Kidney capillary endothelial cell (primary cell): ENCODE measurements around the gene DOCK4.

Experiments used
- DNase-seq: peaks from one replicate; pipeline ENCODE4 v3.0.0-alpha.2; 2018; ENCODE audit warnings: low spot score

DOCK4 gene

GRCh38 chr7:112220877-112221434 is 14.8 kb upstream of the DOCK4 start:
- no peak for DNase-seq

- no peak for DNase-seq
Measured at GRCh38 chr7:112215787-112216186, 9.6 kb upstream of the DOCK4 start.

DNA sequence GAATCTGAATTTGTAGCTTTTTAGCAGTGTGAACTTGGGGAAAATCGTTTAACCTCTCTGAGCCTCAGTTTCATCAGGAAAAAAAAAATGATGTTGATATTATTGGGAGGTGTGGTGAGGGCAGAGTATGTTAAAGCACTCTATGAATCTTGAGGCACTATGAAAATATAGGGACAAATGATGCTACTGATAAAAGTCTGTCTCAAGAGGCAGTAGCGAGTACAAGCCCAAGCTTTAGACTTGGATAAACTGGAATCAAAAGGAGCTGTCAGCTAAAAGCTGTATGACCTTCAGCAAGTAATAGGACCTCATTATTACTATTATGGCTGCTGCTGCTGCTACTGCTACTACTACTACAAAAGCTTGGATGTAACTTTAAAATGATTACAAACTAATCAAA is 8.7 kb upstream of the DOCK4 start:
- no peak for DNase-seq

GRCh38 chr7:112214268-112214667 is 8.1 kb upstream of the DOCK4 start:
- no peak for DNase-seq

- no peak for DNase-seq
Measured at GRCh38 chr7:112213735-112214134, 7.5 kb upstream of the DOCK4 start.

DNA sequence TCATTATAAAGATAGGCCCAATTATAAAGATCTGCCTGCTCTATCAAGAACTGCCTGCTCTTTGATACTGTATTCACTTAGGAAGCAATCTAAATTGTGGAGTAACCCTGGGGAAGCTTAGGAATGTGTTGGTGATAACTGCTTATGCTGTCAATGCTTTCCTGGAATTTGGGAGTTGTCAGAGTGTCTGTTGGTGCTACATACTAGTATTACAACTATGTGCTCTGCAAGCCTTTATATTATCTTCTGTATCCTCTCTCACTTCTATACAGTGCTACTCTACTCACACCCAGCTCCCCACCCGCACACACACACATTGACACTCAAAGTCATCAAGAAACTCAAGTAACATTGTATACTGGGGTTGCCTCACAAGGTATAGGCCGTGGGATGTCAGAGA is 6.4 kb upstream of the DOCK4 start:
- DNase-seq: no peak

DNA sequence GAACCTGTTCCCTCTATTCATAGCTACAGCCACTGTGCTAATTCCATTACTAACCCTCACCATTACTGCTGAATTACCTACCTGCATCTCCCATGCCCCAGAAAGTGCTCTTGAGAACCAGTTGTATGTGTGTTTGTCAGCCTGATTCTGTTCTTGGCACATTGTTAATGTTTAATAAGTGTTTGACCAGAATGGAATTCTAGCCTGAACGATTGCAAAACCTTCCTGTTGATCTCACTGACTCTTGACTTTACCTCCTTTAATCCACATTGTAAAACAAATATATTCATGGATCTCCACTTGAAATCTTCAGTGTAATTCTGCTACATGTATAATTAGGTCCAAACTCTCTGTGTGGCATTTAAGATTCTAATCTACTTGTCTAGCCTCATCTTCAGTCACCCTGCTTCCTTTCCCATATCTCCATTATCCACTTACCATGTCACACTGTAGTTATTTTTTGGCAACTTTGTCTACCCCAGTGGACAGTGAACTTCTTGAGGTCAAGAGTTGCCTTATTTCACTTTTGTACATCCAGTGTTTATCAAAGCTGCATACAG is 5.2 kb upstream of the DOCK4 start:
- no peak for DNase-seq

- no peak for DNase-seq
Measured at GRCh38 chr7:112207765-112208164, 1.6 kb upstream of the DOCK4 start.

- no peak for DNase-seq
Measured at GRCh38 chr7:112206991-112207592, 893 bp upstream of the DOCK4 start.

DNA sequence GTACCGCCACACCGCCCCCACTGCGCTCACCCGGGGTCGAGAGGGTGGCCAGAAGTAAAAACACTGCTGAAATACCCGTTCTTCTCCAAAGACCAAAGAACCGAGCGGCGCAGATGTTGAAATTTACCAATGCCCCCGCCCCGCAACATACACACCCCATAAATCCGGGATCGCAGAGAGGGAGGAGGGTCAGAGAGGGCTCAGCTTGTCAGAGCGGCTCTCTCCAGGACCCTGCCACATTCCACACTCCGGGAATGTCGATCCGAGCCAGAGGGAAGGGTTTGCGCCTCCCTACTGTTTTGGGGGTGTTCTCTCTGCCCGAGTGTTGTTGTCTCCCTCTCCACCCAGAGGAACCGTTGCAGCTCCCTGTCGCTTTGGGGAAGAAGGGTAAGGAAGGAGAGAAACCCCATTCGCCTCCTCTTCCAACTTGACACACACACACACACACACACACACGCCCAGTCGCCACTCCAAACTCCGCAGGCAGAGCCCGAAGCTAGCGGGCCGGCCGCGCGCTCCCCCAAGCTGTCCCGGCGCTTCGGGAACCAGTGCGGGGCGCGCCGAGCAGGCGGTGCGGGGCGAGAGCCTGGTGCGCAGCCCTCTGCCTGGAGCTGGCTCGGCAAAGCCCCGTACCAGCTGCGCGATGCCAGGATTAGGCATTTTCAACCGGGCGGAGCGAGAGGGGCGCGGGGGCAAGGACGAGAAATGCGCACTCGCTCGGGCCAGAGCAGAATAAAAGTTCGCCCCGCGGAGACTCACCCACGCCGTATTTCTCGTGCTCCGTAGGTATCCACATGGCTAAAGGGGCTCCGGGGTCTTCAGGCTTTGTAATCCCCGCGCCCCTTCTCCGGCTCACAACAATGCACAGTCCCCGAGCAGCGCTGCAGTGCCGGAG is 609 bp downstream of the DOCK4 start:
- DNase-seq: no peak

- no peak for DNase-seq
Measured at GRCh38 chr7:112204499-112205342, 1.5 kb downstream of the DOCK4 start.

DNA sequence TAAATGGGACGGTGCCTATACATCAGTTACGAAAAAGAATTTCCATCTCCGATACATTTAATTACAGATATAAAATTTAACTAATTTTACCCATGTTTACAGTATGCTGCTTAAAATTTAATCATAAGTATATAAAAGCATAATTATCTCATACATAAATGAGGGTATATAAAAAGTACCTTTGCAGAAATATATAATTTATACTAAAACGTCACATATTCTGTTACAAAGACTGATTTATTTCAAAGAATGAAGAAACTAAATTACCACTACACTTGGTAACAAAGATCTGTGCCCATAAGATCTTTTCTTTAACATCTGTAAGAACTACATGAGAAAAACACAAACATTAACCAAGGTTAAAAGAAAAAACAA is 2.8 kb downstream of the DOCK4 start:
- DNase-seq: no peak

DNA sequence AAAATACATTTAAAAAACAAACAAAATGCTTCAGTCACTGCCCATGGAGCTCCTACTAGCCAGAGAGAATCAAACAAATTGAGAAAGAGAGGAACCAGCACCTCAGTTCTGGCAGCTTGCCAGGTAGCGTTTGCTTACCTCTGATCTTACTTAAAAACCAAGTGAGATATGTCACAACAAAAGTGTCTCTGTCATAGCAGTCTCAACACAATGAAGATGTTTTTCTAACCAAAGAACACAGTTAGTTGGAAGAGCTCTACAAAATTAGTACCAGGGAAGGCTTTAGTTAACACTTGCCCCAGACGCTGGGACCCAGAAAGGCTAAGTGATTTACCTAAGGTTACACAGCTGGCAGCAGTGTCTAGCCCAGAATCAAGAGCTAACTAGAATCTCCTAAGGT is 3.4 kb downstream of the DOCK4 start:
- no peak for DNase-seq

DNA sequence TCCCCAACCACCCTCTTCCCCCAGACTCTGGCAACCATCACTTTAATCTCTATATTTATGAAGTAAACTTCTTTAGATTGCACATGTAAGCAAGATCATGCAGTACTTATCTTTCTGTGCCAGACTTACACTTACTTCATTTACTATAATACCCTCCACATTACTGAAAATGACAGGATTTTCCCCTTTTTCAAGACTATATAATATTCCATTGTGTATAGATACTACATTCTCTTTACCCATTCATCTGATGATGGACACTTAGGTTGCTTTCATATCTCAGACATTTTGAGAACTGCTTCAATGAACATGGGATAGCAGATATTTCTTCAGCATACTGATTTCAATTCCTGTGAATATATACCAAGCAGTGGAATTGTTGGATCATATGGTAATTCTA is 4.4 kb downstream of the DOCK4 start:
- DNase-seq: no peak

DNA sequence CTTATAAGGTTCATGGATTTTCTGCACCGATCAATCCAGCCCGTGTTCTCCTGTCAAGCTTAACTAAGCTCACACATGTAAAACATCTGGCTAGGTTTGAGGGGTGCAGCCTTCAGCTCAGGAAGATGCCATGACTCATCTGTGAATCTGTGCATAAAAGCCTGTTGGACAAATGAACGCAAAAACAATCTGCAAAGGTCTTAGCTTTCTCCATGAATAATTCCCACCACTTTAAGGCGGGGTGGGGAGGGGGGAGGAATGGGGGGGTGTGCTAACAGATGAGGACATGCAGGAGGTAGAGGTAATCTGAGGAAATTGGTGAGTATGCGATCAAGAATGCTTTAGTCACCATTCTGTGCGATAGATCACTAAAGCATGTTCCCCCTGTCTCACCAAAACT is 4.8 kb downstream of the DOCK4 start:
- no peak for DNase-seq

DNA sequence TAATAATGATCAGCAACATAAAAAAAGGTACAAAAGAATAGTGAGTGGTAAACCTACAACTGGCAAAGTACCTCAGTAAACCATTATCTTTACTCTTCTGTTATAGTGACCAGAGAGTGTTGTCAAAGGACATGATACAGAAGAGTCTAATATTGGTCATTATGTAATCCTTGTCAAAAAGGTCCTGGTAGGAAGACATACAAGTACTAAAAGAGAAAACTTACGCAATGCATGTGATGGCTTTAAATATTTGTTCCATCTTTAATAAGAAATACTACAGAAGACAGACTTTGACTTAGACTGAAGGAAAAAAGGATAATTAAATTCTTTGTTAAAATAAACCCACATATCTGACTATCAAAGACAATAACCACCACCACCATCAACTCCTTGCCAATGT is 6.5 kb downstream of the DOCK4 start:
- no peak for DNase-seq

DNA sequence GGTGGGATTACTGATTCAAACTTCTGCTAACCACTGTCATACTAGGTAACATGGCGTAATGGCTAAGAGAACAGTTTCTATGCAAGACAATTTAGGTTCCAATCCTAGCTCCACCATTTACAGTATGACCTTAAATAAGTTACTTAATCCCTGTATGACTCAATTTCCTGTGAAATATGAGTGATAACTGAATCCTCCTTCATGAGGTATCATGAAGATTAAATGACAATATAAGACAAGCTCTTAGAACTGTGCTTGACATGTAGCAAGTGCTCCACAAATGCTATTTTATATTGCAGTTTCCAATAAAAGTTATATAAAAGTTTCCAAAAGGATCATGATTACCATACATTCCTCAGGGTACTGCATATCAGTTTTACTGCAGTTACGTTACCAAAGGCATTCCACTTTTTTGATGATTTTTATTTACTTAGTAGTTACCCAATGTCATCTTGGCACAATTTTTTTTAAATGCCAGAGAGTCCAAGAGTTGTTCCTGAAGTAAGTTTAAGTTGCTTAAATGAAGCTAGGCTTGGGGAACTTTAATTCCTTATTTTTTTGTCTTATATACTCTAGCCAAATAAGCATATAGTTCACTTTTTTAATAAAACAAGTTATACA is 7.1 kb downstream of the DOCK4 start:
- DNase-seq: no peak

DNA sequence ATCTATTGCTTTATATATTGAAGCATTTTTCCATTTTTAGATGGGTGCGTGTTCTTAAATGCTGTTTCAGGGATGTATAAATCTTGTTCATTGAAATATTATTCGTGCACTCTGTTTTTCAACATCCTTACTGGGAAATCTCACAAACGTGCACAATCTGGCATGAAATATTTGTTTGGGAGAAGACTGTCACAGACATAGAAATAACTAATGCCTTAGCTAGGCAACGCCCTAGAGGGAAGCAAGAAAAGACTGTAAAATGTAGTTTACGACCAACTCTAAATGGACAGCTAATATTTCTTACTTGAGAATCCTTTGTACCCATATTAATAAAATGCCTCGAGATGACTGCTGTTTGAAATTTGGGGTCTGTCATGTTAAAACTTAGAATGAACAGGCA is 8.9 kb downstream of the DOCK4 start:
- DNase-seq: no peak

GRCh38 chr7:112195717-112196116 is 10.5 kb downstream of the DOCK4 start:
- no peak for DNase-seq

GRCh38 chr7:112193915-112194502 is 12.2 kb downstream of the DOCK4 start:
- DNase-seq: no peak
